GM19395 (cell line): Measurements from ENCODE around the gene CDYL.

Experiments
- ATAC-seq: cut with Tn5 transposase; IDR thresholded peaks from one replicate; pipeline ENCODE4 v1.9.1; 2021; ENCODE audit warnings: mild to moderate bottlenecking, moderate library complexity; ENCODE audit not compliant: unreplicated experiment

The CDYL gene

DNA sequence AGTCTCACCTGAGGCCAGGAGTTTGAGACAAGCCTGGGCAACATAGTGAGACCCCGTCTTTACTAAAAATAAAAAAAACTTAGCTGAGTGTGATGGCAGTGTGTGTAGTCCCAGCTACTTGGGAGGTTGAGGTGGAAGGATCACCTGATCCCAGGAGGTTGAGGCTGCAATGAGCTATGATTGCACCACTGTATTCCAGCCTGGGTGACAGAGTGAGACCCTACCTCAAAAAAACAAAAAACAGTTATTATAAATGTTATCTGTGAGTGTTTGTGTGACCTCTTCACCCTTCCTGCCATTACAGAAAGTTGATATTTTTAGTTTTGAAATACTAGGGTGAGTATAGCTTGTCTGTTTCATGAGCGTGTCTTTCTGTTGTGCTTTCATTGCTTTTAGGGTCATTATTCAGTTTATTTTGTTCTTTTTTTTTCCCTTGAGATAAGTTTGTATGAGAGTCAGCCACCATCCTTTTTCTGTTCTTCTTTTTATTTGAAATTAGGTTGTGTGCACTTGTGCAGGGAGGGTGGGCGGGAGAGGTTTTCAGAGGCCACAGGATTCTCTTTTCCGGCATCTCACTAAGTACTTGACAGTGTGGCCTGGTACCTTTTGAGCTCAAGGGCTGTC, 26.2 kb downstream of the CDYL start:
- peak; percentile 65 for ATAC-seq

DNA sequence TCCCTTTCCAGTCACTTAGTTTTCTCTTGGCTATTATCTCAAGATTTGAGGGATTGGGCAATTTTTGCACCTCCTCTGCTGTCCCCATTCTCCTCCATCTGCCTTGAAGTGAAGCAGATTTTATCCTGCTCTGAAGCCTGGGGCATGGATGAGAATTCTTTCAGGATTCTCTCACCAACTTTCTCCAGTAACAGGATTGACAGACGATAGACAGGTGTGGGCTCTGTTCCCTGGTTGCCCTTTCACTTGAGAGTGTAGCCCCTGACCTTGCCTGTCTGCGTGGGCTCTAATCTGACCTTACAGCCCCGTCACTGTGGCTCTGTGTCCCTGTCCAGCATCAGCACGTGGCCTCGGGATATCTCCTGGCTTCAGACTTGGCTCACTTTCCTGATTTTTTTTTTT, 27.1 kb downstream of the CDYL start:
- no peak for ATAC-seq

DNA sequence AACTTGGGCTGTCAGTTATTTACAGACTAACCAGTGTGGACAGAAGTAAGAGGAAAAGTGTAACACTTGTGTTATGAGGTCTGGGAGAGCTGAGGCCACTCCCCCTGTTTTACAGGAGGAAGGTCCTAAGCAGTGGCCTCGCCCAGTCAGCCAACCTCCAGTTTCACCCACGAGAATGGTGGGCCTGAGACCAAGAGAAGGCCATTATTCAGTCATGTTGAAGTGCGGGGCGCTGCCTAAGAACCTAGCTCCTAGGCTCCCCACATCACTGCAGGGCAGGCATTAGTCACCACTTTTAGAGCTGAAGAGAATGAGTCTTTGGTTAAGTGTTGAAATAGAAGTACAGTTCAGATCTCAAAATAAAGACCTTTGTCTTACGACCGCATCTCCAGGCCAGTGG, 27.9 kb downstream of the CDYL start:
- no peak for ATAC-seq

DNA sequence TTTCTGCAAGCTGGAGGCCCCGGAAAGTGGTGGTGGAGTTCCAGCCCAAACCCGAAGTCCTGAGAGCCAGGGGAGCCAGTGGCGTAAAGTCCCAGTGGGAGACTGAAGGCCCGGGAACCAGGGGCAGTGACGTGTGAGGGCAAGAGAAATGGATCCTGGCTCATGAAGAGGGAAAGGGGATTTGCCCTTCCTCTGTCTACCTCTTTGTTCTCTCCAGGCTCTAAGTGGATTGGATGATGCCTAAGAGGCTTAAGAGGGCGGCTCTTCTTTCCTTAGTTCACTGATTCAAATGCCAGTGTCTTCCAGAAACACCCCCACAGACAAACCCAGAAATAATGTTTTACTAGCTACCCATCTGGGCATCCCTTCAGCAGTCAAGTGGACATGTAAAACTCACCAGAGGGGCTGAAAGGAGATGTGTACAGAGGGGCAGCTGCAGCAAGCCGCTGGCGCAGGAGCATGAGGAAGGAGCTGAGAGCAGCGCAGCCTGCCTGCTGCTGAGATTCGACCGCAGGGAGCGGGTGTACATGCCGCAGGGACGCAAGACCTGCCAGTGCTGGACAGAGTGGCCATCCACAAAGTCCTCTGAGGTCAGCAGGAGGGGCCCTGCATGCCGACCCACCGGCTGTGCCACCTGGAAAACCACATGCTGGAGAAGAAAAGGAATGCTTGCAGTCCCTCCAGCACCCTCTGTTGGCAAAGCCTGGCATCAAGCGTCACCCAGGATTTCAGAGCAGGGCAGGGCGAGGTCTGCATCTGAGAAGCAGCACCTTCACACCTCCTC, 29.5 kb downstream of the CDYL start:
- no peak for ATAC-seq

DNA sequence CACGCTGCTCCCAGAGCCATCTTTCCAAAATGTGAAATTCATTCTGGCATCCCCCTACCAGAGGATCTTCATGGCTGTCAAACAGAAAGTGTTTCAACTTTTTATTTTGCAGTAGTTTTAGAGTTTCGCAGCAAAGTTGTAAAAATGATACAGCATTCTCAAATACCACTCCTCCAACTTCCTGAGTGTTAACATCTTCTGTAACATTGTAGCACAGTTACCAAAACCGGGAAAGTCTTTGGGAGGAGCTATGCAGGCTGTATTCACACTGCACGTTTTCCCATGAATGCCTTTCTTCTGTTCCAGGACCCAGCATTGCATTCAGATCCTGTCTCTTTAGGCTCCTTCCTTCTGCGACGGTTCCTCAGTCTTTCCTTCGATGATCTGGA, 30.1 kb downstream of the CDYL start:
- no peak for ATAC-seq

DNA sequence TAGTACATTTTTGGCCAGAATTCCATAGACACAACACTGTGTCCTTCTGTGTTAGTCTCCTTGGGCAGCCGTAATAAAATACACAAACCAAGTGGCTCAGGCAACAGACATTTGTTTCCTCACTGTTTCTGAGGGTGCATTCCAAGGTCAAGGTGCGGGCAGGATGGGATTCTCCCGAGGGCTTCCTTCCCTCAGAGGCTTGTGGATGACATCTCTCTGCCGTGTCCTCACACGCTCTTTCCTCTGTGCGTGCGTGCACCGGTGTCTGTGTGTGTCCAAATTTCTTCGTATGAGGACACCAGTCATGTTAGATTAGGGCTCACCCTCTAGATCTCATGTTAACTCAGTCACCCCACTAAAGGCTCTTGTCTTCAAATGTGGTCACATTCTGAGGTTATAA, 30.6 kb downstream of the CDYL start:
- ATAC-seq = no peak

DNA sequence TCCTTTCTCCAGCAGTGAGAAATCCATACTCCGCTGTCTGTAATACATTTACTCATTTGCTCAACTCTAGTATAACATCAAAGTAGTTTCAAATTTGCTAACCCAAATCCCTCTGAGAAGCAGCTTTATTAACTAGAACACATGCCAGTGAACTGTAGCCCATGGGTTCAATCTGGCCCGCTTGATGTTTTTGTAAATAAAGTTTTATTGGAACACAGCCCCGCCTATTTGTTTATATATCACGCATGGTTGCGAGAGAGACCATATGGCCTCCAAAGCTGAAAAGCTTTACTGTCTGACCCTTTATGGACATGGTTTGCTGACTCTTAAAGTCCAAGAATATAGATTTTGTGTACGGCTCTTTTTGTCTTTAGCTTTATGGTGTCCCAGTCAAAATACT, 32.2 kb downstream of the CDYL start:
- ATAC-seq = no peak

DNA sequence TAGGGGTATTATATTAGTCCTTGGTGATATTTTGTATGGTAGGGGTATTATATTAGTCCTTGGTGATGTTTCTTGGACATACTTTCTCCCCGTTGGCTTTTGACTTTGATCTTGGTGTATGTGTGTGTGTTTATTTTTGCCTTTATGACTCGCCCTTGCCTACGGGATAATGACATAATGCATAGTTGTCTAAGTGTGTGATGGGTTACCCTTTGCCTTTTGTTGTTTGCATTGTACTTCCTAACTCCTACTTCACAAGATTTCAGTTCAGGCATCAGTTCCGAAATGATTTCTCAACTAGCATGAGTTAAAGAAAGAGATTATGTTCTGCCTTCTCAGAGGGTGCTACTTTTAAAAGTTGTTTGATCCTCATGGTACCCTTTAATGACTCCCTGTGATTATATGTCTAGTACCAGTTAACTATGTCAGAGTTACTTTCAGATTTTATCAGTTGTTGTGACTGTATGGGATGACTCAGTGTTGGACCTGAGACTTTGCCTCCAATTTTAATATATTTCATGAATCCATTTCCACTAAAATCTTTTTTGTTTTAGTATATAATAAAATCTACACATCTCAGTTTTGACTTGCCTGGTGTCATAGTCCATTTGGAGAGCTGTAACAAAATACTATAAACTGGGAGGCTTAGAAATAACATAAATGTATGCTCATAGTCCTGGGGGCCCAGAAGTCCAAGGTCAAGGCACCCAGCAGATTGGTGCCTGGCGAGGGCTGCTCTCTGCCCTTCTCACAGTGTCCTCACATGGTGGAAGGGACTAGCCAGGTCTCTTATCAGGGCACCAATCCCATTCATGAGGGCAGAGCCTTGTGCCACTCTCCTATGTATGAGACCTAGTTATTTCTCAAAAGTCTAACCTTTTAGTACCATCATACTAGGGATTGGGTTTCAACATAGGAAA, 34.1 kb downstream of the CDYL start:
- ATAC-seq = no peak

DNA sequence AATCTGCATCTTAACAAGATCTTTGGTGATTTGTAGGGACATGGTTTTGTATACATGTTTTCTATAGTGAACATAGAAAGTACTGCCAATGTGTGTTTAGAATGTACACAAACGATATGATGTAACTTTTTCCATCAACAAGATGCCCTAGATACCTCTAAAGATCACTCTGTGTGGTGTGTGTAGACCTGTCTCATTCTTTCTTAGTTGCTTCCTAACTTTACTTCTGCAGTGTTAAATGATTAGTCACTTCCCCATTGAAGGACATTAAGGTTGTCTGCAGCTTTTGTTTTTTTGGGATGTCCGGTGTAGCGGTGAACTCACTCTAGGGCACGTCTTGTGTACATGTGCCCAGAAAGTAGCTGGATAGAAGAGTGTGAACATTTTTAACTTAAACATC, 35.9 kb downstream of the CDYL start:
- ATAC-seq = no peak

DNA sequence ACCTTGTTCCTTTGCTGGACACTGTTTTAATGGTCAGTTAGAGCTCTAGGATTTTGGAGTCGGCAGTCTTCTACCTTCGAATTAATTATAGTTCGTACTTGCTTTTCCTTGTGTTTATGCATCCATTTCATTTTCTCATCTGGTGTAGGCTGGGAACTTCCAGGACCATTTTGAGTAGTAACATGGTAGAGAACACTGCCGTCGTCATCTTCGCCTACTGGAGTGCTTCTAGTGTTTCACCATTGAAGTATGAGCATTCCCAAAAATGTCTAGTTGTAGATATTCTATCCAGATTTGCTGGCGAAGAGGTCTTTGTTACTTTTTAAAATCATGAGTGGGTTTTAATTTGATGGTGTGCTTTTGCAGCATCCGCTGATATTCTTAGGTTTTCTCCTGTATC, 36.9 kb downstream of the CDYL start:
- no peak for ATAC-seq

DNA sequence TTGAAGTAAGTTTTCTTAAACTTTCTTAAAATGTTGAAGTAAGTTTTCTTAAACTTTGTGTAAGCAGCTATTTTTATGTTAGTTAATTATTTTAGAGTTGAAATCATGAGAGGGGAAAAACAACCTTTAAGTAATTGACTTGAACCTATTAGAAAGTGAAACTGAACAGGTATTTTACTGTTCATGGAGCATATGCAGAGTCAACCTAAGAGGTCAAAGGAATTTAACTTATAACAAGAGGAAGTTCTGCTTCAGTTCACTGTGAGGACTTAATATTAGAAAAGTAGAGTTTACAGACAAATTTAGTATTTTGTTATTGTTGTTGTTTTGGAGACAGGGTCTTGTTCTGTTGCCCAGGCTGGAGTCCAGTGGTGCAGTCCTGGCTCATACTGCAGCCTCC, 38.0 kb downstream of the CDYL start:
- no peak for ATAC-seq

DNA sequence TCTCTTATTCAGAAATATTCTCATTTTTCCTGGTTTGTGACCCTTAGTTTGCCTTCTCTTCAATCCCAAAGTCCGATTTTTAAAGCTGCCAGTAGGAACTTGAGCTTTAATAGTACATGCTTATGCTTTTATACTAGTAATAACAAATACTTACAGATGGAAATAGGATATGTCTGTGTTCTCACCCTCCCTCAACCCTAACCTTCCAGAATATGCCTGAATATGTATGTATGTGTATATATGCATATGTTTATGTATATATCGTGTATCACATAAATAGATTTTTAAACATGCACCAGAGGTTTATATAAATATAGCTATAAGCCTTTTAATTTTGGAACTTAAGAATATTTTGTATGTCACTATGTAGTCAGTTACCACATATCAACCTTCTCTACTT, 38.8 kb downstream of the CDYL start:
- ATAC-seq = no peak

DNA sequence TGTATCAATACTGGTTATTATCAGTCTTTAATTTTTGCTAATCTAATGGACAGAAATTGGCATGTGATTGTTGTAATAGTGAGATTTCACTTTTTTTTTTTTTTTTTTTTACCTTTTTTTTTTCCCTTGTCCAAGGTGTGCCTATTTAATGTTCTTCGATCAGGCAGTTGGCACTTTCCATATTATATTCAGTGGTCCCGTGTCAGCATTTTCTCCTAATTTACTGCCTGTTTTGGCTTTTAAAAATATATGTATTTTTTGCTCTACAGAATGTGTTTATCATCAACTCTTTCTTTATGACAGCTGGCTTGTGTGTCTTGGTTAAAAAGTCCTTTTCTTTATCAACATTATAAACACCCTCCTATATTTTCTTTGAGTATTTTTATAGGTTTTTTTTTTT, 39.4 kb downstream of the CDYL start:
- ATAC-seq = no peak

DNA sequence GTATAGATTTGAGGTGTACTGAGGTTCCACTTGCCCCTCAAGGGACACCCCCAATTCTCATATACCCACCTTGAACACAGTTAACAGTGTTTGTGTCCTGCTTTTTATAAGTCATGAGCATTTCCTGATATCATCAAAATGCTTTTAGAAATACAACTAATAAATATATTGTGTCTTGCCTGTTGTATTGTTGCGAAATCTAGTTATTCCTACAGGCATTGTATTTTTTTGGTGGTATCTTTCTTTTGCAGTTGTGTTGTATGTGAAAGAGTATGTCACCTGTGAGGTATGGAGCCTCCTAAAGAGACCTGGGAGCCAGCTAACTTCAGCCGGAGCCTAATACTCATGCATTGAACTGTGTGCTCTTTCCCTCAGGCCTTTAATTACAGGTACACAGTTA, 40.7 kb downstream of the CDYL start:
- ATAC-seq = no peak

DNA sequence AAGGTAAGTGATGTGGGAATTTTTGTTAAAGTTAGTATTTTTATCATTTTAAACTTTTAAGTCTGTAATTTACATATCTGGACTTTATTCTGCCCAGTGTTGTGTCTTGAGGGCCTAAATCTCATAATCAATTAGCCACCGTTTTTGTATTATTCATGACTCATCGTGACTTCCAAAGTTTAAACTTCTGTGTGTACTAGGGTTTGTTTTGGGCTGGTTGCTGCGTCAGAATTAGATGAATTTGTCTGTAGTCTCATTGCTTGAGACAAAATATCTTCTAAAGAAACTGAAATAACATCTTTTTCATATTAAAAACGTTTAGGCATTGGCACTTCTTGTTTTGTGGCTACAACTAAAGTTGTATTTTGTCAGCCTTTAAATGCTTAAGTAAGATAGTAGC, 41.3 kb downstream of the CDYL start:
- ATAC-seq = no peak

DNA sequence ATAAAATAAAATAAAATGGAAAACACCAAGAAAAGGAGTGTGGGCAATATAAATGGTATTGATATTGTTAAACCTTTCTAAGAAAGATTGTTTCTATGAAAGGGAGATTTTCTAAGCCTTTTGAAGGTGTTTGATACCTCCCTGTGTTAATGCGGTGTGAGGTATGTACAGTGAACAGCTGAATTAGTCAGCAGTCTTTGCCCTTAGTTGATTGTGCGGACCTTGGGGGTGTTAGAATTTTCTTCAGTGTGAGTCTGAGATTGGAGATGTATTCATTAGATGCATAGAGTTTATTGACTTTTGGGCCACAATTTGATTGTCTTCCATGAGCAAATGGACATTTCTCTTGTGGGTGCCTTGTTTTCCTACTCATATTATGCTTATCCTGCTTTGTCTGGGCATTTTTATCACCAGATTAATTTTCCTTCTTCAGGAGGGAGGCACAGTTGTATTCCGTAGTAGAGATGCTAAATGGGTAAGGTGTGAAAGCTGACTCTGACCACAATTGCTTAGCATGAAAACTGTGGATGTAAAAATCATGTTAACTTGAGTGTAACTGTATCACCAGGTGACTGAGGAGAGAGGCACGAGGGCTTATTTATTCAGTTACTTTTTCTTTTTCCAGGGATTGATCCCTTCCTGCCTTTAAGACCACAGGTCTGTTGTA, 42.2 kb downstream of the CDYL start:
- ATAC-seq = no peak

DNA sequence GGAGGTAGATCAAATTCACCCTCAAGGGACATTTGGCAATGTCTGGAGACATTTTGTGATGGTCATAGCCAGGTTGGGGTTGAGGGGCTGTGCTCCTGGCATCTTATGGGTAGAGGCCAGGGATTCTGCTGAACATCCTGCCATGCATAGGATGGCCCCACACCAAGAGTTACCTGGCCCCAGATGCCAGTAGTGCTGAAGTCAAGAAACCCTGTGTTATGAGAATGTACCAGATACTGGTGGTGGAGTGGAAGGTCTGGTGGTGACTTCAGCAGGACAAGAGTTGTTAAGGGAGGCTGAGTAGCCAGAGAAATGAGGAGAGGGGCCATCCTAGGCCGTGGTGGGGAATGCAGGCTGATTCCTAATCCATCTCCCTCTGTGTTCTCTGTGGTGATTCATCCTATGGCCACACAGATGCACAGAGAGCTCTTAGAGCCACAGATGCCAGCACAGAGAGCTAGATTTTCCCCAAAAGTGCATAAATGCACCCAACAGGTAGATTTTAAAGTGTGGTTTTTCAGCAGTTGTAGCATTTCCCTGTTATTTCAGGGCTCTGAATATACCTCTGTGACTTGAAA, 43.6 kb downstream of the CDYL start:
- ATAC-seq = no peak

DNA sequence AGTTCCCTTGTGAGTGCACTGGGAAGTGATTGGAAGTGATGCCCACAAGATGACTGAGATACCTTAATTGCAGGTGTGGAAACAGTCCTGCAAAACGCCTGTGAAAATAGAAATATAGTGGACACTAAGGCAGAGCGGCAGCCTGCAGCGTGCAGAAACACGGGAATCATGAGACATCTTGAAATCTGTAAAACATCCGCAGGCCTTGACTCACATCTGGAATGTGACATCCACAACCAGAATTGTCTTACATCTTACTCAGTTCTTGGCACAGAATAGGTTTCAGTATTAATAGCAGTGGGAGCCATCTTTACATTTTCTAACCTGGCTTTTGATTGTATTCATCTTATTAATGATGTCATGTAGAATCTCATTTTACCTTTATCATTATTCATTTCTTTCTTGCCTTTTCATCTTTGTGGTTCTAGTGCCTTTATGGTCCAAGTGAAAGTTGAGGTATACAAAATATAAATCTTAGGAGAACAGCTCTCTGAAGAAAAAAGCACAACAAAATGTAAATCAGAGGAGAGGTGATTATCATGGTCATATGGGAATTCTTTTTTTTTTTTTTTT, 44.6 kb downstream of the CDYL start:
- no peak for ATAC-seq

DNA sequence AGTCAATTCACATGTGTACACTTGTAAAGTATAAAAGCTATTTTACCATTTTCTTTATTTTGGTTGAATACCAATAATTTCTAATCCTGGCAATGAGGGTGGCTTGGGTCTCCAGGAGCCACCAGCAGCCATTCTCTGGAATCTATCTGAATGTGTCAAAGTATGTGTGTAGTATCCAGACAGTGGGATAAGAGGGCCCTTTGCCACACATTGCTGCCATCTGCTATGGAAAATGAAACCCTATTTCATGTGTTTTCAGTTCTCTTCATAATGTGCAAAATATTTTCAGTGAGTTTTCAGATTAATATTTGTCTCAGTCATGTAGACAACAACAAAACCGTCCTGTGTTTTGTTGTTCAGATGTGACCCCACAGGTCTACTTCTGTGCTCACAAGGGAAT, 46.3 kb downstream of the CDYL start:
- ATAC-seq = no peak

DNA sequence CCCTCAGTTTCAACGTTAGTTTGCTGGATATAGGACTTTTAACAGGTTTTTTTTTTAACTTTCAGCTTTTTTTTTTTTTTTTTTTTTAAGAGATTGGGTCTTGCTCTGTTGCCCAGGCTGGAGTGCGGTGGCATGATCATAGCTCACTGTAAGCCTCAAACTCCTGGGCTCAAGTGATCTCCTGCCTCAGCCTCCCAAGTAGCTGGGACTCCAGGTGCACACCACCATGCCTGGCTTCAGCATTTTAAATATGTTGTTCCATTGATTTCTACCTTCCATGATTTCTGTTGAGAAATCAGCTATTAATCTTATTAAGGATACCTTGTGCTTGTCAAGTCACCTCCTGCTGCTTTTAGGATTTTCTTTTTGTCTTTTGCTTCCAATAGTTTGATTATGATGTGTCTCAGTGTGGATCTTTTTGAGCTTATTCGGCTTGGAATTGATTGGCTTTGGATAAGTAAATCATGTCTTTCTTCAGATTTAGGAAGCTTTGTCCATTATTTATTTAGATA, 52.0 kb downstream of the CDYL start:
- ATAC-seq = no peak
